ENCODE measurements around the gene EPB41L3.

DNA sequence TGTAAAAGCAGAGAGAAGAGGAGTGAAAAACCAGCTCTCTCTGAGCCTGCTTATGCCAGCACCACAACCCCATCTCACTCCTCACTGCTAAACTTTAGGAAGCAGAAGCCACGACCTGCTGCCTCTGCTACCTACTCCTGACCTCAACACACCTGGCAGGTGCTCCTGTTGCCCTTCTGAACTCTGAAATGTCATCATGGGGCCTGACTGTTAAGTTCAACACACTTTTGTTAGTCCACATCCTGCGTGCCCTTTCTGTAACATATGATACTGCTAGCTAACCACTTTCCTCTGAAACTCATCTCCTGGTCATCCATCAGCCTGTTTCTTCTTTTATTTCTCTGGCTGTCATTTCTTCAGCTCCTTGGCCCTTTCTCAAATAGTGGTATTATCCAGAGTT lies 118.1 kb downstream of the EPB41L3 start:
- TF ChIP-seq, protein P1, sequence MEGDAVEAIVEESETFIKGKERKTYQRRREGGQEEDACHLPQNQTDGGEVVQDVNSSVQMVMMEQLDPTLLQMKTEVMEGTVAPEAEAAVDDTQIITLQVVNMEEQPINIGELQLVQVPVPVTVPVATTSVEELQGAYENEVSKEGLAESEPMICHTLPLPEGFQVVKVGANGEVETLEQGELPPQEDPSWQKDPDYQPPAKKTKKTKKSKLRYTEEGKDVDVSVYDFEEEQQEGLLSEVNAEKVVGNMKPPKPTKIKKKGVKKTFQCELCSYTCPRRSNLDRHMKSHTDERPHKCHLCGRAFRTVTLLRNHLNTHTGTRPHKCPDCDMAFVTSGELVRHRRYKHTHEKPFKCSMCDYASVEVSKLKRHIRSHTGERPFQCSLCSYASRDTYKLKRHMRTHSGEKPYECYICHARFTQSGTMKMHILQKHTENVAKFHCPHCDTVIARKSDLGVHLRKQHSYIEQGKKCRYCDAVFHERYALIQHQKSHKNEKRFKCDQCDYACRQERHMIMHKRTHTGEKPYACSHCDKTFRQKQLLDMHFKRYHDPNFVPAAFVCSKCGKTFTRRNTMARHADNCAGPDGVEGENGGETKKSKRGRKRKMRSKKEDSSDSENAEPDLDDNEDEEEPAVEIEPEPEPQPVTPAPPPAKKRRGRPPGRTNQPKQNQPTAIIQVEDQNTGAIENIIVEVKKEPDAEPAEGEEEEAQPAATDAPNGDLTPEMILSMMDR (optimal IDR thresholded peaks at IDR 0.05 in 1 of 3, IDR thresholded peaks at IDR 0.05 in 1 of 3, conservative IDR thresholded peaks at IDR 0.05 in 1 of 3; ENCODE audit: extremely low read depth in 1 of 3, insufficient read depth in 2 of 3, low read length in 3 of 3): no peak
- no peak for TF ChIP-seq EZH2 (IDR thresholded peaks at IDR 0.05; ENCODE audit: low read length)

Measured in keratinocyte (primary cell).